ENCODE results near the gene AGAP5.
"Not testable (repeated sequence)": the region's sequence is repeated elsewhere in the genome, so short reads cannot be mapped to it uniquely, and the experiment has no call there.

Gene AGAP5

GRCh38 chr10:73697675-73698159 is at the start of gene AGAP5:
TSS of gene AGAP5 (minus strand) at chr10:73698109. CDS start at chr10:73697755, 354 bp downstream.
- DNase-seq, result not testable (repeated sequence)

- no peak for DNase-seq
These were observed 48.8 kb upstream of the AGAP5 start for GRCh38 chr10:73746721-73747120.

GRCh38 chr10:73744664-73744975 is 46.7 kb upstream of the AGAP5 start:
- DNase-seq, result no peak

GRCh38 chr10:73743905-73744663 is 46.2 kb upstream of the AGAP5 start, which contains the start of gene SEC24C:
TSS of gene SEC24C (plus strand) at chr10:73744372. CDS start at chr10:73746833, 2,461 bp downstream.
- peak; percentile 97 for DNase-seq

- DNase-seq, result no peak
These were observed 45.5 kb upstream of the AGAP5 start for GRCh38 chr10:73743327-73743904.

- peak; percentile 19 for DNase-seq
These were observed 44.5 kb upstream of the AGAP5 start for GRCh38 chr10:73742454-73742734.

GRCh38 chr10:73740501-73741254 is 42.8 kb upstream of the AGAP5 start:
- not testable (repeated sequence) for DNase-seq

GRCh38 chr10:73734796-73735305 is 36.9 kb upstream of the AGAP5 start:
- DNase-seq, result no peak

GRCh38 chr10:73734028-73734720 is 36.3 kb upstream of the AGAP5 start:
- DNase-seq, result no peak

- DNase-seq, result no peak
These were observed 35.2 kb upstream of the AGAP5 start for GRCh38 chr10:73732931-73733623.

- no peak for DNase-seq
These were observed 34.5 kb upstream of the AGAP5 start for GRCh38 chr10:73732426-73732825.

GRCh38 chr10:73731588-73732375 is 33.9 kb upstream of the AGAP5 start:
- DNase-seq, result no peak

GRCh38 chr10:73730153-73730906 is 32.4 kb upstream of the AGAP5 start:
- peak; percentile 98 for DNase-seq

- not testable (repeated sequence) for DNase-seq
These were observed 31.9 kb upstream of the AGAP5 start for GRCh38 chr10:73729781-73730152.

- DNase-seq, result no peak
These were observed 25.6 kb upstream of the AGAP5 start for GRCh38 chr10:73723516-73723915.

GRCh38 chr10:73720561-73720960 is 22.7 kb upstream of the AGAP5 start:
- not testable (repeated sequence) for DNase-seq

GRCh38 chr10:73717556-73717955 is 19.6 kb upstream of the AGAP5 start:
- no peak for DNase-seq

GRCh38 chr10:73716251-73716650 is 18.3 kb upstream of the AGAP5 start:
- DNase-seq, result no peak

- not testable (repeated sequence) for DNase-seq
These were observed 17.6 kb upstream of the AGAP5 start for GRCh38 chr10:73715179-73716156.

- not testable (repeated sequence) for DNase-seq
These were observed 16.6 kb upstream of the AGAP5 start for GRCh38 chr10:73714483-73714882.

Data from islet precursor cell (in vitro differentiated cells).